HG02885 (cell line): ENCODE measurements around the gene CIDEA.

ENCODE experiments used
- ATAC-seq: cut with Tn5 transposase; IDR thresholded peaks from one replicate; pipeline ENCODE4 v1.9.1; 2021; ENCODE audit warnings: mild to moderate bottlenecking; ENCODE audit not compliant: unreplicated experiment, poor library complexity

Gene CIDEA

GRCh38 chr18:12262748-12263147 is 8.6 kb downstream of the CIDEA start:
- no peak for ATAC-seq

GRCh38 chr18:12264864-12265263 is 10.7 kb downstream of the CIDEA start:
- no peak for ATAC-seq

GRCh38 chr18:12271376-12272235 is 17.4 kb downstream of the CIDEA start:
- ATAC-seq: peak; percentile 91

GRCh38 chr18:12274793-12275192 is 20.6 kb downstream of the CIDEA start:
- ATAC-seq: no peak

GRCh38 chr18:12276736-12277554 is 22.8 kb downstream of the CIDEA start:
- ATAC-seq: no peak

GRCh38 chr18:12278215-12278671 is 24.1 kb downstream of the CIDEA start:
- ATAC-seq: no peak

GRCh38 chr18:12278741-12279682 is 24.9 kb downstream of the CIDEA start:
- ATAC-seq: no peak

- no peak for ATAC-seq
Observed at GRCh38 chr18:12279781-12280531, 25.8 kb downstream of the CIDEA start.

GRCh38 chr18:12281861-12282260 is 27.7 kb downstream of the CIDEA start:
- ATAC-seq: no peak

- no peak for ATAC-seq
Observed at GRCh38 chr18:12282442-12283039, 28.4 kb downstream of the CIDEA start.

GRCh38 chr18:12283256-12283655 is 29.1 kb downstream of the CIDEA start:
- no peak for ATAC-seq

GRCh38 chr18:12283666-12284065 is 29.5 kb downstream of the CIDEA start:
- ATAC-seq: no peak

GRCh38 chr18:12287131-12287681 is 33.0 kb downstream of the CIDEA start:
- ATAC-seq: no peak

GRCh38 chr18:12287684-12288402 is 33.7 kb downstream of the CIDEA start:
- no peak for ATAC-seq

- ATAC-seq: no peak
Observed at GRCh38 chr18:12288403-12288755, 34.2 kb downstream of the CIDEA start.

GRCh38 chr18:12290086-12290485 is 35.9 kb downstream of the CIDEA start:
- ATAC-seq: no peak

GRCh38 chr18:12291161-12291560 is 37.0 kb downstream of the CIDEA start:
- no peak for ATAC-seq

- no peak for ATAC-seq
Observed at GRCh38 chr18:12291690-12292089, 37.5 kb downstream of the CIDEA start.
